Measurements from ENCODE around the gene IFIH1.

IFIH1 gene

DNA sequence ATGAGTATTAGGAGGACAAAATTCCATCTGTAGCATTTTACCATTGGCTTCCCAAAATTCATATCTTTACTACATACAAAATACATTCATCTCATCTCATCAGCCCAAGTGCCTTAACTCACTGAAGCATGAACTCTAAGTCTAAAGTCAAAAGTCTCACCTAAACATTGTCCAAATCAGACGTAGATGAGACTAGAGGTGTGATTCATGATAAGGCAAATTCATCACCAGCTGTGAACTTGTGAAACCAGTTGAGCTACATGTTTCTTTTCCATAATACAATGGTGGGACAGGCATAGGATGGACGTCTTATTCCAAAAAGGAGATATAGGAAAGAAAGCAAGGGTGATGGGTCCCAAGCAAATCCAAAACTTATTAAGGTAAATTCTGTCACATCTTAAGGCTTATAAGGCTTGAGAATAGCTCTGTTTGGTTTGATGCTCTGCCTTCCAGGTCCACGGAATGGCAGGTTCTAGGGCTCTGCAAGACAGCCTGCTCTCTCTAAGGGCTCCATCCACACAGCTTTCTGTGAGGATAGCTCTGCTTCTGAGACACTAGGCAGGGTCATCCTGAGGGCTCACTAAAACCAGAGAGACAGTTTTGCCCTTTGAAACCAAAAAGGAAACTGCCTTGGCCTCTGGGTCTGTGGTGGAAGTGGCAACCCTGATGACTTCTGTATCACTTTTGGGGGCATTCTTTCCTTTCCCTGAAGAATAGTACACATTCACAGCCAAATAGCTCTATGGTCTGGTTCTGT is 9.6 kb downstream of the IFIH1 start:
- no peak for DNase-seq (ENCODE audit: low spot score)

DNA sequence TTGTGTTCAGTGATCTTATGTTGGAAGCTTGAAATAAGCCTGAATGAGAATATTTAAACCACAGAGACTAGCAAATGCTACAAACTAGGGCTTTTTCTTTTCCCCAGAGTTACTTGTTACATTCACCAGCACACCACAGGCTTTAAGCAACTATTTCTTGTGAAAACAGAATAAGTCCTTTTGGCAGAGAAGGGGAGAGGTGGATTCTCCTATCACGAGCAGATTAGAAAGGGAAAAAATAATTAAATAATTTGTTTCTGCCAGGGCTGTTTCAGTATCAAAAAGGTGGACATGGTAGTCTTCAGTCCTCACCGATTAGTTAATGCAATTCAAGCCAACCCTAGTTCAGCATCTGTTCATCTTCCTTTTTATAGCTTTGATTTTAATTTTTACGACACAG is 12.6 kb downstream of the IFIH1 start:
- no peak for DNase-seq (ENCODE audit: low spot score)

DNA sequence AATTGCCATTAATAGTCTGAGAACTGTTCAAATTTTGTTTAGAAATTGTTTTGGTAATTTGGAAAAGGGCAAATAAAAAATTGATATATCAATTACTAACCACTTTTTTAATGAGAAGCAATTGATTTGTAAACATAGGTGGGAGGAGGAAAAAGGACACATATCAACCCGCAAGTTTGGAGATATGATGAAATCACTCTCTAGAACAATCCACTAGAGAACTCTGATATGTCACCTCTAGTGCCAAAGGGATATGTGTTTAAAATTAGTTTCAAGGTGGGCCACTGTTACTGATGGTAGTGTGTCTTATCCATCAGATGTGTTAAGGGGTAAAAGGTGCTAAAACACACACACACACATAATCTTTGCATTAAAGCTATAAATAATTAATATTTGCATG is 16.6 kb downstream of the IFIH1 start:
- no peak for DNase-seq (ENCODE audit: low spot score)

DNA sequence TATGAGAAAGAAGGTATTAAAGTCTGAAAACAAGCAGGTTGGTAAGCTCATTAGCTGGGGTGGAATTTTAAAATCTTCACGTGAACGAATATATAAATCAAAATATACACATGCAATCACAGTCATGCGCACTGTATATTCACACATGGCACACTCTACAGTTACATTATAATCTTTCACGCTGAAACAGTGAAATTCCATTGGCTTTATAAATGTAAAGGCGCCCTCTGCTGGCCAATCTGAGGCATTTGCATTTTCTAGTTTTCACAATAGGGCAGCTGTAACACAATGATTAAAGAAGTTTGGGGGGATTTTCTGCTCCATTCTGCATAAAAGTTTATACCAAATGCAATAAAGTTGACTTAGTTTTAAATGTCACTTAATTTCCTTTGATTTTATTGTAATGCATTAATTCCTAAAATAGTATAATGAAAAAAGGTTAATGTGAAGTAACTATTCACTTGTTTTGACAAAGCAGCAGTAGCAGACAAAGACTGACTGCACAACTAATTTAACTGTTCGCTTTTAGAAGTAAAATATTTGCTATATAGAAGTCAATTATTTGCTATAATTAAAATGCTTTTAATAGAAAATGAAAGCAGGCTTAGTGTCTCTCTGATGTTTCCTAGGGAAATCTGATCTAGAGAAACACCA is 17.2 kb downstream of the IFIH1 start:
- DNase-seq (ENCODE audit: low spot score) = peak; percentile 84

GRCh38 chr2:162300266-162300665 is 18.2 kb downstream of the IFIH1 start:
- no peak for DNase-seq (ENCODE audit: low spot score)

DNA sequence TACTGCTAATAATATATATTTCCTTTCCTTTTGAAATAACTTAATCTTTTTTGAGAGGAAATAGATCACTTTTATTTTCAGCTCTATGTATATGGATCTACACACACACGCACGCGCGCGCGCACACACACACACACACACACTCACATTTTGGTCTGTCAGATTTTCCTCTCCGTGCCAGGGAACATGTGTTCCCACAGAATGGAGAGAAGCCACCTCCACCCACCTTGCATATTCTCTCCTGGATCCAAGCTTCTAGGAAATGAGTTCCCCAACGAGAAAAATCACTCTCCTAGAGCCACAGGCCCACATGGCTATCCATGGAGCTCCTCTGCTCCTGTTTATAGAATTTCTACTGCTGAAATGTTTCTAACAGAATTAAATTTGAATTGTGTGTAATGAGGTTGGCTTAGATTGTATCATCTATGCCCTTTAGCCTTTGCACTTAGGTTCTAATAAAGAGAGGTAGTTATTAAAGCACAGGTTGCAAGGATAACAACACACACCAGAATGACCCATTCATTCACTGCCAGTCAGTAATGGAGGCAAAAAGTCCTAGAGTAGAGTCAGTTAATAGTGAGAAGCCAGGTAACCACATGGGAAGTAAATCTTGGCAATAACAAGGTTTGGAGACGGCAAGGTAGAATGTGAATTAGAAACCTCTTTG is 19.7 kb downstream of the IFIH1 start:
- DNase-seq (ENCODE audit: low spot score) = no peak

DNA sequence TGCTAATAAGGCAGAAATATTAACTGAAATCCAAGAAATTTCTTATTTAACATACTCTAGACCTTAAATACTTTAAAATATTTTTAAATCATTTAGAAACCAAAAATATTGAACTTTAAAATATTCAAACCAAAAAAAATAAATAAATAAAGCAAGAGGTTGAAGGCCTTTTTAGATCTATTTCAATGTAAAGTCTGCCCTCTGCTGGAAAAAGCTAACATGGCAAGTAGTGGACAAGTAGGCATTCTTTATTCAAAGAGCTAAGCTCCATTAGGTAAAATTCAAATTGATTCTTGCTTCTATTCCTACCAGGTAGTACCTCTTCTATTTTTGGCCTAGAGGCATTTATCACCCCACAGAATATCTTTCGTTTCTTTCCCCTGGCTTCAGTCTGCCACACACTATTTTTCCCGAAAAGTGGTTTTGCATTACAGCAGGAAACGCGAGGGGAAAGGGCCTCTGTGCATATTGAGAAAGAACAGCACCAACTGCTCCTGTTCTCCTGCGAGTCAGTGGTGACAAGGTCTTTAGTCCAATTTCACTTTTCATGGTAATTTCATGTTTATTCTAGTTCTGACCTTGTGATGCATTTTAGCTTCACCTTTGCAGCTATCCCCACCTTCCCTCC is 20.4 kb downstream of the IFIH1 start:
- peak; percentile 89 for DNase-seq (ENCODE audit: low spot score)

DNA sequence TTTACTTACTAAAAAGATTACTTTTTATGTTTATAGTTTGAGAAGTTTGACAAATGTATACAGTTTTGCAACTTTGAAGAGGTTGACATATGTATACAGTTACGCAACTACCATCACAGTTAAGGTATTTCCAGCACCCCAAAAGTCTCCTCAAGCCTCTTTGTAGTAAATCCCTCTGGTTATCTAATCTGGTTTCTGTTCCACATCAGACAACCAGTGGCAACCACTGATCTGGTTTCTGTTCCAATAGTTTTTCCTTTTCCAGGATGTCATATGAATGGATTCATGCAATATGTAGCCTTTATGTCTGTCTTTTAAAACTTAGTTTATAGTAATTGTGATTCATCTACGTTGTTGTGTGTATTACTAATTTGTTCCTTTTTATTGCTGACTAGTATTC is 23.5 kb downstream of the IFIH1 start:
- DNase-seq (ENCODE audit: low spot score) = no peak

- DNase-seq (ENCODE audit: low spot score) = no peak
Measured at GRCh38 chr2:162293122-162293786, 25.2 kb downstream of the IFIH1 start.

GRCh38 chr2:162291748-162292147 is 26.7 kb downstream of the IFIH1 start:
- no peak for DNase-seq (ENCODE audit: low spot score)

DNA sequence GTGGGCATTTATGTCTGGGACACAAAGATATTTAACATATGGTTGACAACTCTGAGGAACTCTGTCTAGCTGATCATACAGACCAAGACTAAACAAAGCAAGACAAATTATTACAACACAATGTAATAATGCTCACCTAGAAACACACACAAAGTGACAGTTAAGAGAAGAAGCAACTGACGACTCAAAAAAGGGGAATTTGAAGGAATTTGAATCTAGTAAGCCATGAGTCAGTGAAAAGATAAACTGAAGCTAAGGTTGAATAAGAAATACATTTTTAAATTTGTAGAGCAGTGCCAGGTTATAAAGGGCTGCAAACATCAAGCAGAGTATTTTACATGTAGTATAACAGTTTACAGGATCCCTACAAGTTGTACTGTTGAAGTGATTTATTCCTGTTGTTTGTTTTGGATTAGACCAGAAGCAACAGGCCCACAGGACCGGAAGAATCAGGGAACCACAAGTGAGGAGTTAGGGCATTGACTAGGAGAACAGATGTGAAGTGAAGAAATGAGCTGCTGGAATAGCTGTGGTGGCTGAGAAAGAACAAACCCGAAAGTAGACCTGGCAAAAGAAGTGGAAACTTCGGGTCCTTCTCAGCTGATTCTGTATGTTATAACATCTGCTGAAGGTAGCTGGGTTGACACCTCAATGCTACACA is 35.6 kb downstream of the IFIH1 start:
- DNase-seq (ENCODE audit: low spot score) = no peak

GRCh38 chr2:162280654-162281053 is 37.8 kb downstream of the IFIH1 start:
- DNase-seq (ENCODE audit: low spot score) = no peak

- no peak for DNase-seq (ENCODE audit: low spot score)
Measured at GRCh38 chr2:162277381-162277780, 41.1 kb downstream of the IFIH1 start.

DNA sequence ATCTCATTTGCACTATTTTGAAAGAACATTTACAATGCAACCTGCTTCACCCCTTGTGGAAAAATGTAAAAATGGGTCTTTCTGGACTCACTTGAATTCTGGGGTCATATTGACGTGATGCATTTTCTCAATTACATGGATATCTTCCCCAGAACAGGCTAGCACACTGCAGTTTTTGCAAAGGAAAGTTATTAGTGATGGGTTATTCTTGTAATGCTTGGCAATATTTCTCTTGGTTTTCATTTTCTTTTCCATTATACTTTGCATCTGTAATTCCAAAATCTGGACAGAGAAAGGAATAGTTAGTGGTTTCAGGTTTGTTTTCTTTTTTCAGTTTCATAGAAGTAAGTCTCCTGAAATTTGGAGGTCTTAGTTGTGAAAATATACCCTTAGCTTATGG is 50.5 kb downstream of the IFIH1 start:
- no peak for DNase-seq (ENCODE audit: low spot score)

DNA sequence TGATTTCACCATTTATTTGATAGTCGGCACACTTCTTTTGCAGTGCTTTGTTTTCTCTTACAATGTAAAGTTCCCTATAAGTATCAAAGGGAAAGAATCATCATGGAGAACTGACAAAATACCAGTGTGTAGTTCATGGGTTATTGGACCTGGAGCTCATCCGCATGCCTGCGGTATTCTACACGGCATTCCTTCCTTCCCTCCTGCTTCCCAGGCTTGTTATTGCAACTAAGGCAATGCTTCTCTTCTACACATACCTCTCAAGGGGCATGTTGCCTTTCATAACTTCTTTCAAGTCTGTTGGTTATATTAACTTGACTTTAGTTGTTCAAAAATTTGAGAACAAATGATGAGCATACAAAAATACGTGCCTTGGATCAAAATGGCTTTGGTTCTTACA is 51.0 kb downstream of the IFIH1 start:
- no peak for DNase-seq (ENCODE audit: low spot score)

GRCh38 chr2:162266460-162266760 is 52.1 kb downstream of the IFIH1 start:
- DNase-seq (ENCODE audit: low spot score) = no peak

GRCh38 chr2:162265666-162266459 is 52.6 kb downstream of the IFIH1 start:
- no peak for DNase-seq (ENCODE audit: low spot score)

DNA sequence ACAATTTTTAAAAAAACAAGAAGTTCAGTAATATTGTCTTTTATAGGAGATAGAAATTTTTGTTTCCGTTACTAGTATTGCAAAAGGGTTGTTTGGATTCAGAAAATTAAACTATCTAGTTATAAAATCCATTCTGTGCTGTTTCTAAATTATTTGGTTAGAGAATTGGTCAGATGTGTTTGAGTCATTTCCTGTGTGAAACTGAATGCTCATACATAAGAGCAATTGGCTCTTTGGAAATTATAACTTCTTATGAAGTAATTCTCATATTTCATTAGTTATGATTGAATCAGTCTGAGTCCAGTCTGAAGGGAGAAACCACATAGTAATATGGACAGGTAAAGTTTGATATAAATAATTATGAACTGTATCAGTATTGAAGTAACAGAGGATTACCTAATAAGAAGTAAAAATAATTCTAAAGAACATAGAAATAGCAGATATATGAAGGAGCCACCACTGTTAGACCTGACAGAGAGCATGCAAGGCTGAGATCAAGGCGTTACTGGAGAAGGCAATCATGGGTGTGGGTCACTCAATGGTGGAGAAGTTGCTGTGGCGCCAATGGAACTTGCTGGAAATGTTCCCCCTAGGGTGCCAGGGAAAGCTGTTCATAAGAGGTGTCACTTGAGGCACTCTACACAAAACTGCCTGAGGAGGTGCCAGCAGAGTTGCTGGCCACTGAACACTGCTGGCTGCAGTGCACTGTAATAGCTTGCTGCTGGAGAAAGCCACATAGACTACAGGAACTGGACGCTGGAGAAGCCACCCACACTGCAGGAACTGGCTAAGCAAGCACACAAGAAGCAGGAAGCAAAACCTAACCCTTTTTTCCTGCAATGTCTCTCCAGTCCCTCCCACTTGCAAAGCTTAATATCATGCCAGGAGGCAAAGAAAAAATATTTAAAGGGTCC is 57.2 kb downstream of the IFIH1 start:
- no peak for DNase-seq (ENCODE audit: low spot score)

DNA sequence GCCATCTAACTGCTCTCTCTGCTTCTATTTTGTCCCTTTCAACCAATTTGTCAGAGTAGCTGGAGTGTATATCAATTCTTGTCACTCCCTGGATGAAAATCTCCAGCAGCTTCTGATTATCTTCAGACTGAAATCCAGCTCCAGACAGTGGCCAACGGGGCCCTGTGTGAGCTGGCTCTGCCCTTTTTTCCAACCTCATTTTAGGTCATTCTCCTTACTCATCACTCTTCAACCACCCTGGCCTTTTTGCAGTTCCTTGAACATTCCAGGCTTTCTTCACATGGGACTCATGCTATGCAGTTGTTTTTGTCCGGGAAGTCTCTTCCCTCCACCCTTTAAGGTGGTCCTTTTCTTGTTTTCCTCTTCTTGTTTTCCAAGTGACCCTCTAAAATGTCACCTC is 59.8 kb downstream of the IFIH1 start:
- no peak for DNase-seq (ENCODE audit: low spot score)

DNA sequence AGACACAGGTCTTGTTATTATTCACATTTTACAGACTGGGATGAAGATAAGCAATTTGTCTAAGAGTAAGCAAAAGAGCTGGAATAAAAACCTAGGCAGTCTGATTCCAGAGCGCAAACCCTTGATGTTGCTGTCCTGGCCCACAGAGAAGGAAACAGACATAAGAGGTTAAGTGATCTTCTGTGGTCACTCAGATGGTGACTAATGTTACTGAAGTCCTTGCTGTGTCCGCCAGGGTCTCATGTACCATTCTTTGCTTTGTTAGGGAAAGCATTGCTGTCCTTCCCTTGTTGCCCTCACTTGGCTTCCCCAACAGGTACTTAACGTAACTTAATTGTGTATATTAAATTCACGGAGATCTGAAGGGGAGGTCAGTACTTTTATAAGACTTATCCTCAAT is 60.3 kb downstream of the IFIH1 start:
- no peak for DNase-seq (ENCODE audit: low spot score)

All from NAMALWA (cell line).